GM18508 (cell line): ENCODE measurements around the gene MGAT1.

ENCODE experiments used
- ATAC-seq: cut with Tn5 transposase; IDR thresholded peaks from one replicate; pipeline ENCODE4 v1.9.1; 2021; ENCODE audit warnings: moderate number of reproducible peaks; ENCODE audit not compliant: insufficient read depth, unreplicated experiment

Gene MGAT1

DNA sequence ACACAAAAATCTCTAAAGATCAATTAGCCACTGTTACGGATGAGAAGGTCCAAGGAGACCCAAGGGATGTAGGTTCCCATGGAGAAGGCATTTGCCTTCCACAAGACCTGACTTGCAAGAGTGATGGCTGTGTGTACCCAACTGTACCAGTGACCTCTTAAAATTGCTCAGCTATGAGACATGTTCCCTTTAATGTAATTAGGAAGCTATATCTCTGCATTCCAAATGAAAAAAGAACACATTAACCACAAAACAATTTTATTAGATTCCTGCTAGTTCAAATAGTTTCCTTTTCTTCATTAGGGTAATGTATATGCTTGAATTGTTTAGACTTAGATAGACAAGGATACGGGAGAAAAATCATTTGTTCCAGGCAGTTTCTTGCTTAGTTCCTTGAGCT is 66.1 kb downstream of the MGAT1 start:
- no peak for ATAC-seq
